EL (cell line): ENCODE results near the gene HNRNPUL2.
"Not testable (repeated sequence)": the region's sequence is repeated elsewhere in the genome, so short reads cannot be mapped to it uniquely, and the experiment has no call there.

Experiments
- DNase-seq: peaks from one replicate; pipeline ENCODE4 v3.0.0-alpha.2; 2016

HNRNPUL2 gene

DNA sequence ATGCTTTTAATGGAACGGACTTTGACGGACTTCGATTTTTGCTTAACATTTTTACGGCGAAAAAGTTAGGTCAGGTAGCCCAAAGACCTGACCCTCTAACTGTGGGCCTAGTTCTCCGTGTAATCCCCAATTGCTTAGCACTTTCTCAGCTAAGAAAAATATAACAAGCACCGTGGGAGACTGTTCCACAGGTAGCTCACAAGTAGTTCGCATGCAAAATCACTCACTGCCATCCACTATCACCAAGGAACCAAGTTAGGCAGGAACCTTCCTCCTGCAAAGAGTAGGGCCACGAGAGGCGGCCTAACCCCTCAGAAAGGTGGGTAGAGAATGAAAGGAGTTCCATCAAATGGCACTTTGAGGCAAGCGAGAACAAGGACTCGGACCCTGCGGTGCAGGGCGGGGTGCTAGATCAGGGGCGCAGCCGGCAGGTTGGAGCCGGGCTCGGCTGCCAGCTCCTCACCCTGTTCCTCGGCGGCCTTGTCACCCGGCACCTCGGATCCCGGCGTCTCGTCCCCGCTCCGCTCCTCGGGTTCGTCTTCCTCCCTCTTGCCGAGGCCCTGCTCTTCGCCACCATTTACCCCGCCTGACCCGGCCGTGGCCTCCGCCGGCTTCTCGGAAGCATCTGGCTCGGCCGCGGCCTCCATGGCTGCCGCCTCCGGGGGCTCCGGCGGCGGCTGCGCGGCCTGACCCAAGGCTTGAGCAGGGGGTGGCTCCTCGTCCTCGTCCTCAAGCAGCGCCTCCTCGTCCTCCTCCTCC is 922 bp downstream of the HNRNPUL2 start:
- no peak for DNase-seq

DNA sequence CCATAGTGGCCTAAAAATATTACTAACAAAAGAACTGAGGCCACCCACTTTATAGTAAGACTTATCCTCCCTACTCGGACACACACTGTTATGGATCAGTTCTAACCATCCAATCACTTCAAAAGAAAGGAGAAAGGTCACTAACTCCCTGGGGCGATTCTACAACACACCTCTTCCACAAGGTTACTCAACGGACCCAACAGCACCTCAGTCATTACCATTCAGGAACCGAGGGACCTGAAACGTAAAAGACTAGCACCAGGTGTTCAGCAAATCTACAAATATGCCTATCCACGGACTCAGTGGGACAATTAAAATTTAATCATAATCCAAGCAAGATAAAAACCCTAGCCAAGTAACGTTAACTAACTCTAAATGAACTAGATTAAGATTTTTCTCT is 1.6 kb downstream of the HNRNPUL2 start:
- DNase-seq: no peak

DNA sequence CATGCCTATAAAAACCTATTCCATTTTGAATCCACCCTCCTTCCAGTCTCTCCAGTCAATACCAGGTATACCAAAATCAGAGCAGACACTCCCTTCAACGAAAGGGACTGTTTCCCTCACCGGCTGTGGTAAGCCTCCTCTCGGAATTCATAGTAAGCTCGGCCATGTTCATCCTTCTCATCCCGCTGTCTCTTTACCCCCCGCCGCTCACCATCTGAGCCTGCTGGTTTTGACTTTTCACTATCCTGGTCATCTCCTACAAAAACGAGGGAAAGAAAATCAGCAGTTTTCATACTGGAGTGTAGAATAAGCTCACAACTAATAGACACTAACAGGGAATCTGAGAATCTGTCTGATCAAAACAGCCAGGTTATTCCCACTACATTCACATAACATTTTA is 3.1 kb downstream of the HNRNPUL2 start:
- DNase-seq: no peak

DNA sequence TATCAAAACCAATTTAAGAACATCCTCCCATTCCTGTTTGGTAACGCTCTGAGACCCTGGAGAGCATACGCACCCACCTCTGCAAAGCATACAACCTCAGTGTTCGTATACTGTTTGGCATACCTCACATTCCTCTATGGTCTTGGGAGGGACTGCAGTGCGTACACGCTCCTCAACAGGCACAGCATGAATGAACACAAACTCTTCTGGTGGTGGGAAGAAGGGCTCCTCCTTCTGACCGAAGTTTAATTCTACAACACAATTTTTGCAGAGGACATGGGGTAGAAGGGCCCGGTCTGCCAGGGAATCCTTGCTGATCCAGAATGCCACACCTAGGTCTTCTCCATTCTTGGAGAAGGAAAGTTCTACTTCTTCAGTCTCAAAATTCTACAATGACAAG is 5.3 kb downstream of the HNRNPUL2 start:
- peak; percentile 32 for DNase-seq

DNA sequence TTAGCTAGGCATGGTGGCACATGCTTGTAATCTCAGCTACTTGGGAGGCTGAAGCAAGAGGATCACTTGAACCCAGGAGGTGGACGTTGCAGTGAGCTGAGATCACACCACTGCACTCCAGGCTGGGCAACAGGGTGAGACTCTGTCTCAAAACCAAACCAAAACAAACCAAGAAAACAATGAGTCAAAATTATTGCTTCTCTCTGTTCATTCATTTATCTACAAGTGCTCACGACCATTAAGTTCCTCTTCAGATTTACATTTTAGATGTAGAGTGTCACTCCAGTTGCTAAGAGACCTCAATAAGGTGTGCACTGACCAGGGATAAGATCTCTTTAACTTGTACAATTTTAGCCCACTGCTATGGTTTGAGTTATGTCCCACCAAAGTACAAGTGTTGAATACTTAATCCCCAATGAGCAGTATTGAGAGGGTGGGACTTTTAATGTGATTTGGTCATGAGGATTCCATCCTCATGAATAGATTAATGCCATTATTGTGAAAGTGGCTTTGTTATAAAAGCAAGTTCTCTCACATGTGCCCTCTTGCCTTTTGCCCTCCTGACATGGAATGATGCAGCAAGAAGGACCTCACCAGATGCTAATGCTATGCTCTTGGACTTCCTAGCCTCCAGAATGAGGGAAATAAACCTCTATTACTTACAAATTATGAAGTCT is 7.8 kb downstream of the HNRNPUL2 start:
- no peak for DNase-seq

DNA sequence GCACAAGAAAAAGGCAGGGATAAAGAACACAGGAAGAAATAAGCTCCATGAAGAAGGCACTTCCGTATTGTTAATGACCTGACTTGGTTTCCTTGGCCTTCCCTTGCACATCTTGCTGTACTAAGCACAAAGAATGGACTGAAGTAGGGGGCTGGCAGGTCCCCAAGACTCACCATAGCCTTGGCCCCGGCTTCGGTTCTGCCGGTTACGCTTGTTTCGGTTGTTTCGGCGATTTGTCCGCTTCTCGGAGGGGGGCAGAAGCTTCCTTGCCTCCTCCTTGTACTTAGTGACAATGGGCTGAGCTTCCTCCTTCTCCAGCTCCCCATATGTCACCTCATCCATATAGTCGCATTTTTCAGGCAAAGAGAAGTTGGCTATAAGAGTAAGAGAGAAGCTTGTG is 10.4 kb downstream of the HNRNPUL2 start:
- no peak for DNase-seq

DNA sequence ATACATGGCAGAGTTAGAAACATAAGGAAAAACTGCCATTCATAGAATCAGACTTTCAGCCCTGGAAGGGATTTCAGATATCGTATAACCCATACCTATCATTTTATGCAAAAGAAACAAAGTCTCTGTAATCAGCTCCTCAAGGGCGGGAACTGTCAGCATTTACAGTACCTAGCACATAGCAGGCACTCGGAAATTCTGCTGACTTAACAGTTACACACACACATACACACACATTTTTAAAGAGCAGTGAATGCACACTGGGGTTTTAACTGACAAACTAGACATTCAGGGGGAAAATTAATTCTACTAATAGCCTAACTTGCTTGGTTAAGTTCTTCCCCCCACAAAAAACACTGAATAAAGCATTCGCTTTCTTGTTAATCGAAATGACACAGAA is 11.1 kb downstream of the HNRNPUL2 start:
- no peak for DNase-seq

DNA sequence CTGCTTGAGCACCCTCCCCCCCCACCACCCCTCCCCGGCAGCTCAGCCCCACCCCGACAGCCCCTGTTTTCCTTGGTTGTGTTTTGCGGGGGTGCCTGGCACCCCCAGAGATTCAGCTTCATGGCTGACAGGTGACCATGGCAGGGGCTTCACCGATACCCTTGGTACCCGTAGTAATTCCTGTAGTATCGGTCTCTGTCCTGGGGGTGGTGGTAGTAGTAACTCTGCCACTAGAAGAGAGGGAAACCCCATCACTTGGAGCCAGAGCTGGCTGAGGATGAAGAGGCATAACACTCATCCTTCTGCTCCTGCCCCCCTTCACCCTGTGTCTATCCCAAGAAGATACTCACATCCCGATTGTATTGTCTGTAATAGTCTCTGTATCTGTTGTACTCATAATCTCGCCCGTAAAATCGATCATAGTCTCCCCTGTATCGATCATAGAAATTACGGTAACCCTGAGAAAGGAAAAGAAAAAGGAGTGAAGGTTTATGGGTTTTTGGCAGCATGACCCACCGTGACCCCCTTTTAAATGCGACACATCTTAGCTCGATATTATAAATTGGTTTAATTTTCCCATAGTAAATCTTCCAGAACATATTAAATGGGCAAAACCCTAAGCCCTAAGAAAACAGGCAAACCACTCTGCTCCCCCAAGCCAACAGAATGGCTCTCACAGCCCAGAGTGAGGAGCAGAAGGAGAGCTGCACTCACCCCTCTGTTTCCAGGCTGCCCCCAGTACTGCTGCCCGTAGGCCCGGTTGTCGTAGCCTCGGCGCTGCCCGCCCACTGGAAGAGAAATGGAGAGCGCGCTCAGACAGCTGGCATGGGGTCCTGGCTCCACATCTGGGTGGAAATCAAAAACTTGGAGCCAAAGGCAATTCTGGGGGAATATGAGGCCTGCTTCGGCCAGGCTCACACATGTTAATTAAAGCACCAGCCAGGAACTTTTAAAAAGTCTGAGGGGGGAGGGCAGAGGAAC is 11.8 kb downstream of the HNRNPUL2 start:
- no peak for DNase-seq

DNA sequence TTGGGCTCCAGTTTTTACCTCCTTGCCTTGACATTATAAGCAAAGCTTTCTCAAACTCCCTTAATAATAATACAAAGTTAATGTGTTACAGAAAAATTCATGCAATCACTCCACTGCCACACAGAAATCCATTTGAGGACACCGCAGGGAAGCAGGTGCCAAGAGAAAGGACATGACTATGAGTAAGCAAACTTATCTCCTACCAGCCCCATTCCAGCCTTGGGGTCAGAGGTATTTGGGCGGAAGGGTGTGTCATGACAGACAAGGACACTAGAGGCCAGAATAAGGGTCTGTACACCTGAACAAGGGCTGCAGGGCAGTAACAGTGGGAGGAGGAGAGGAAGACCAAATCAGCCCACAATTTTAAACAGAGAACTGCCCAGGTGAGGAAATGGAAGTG is 13.9 kb downstream of the HNRNPUL2 start:
- DNase-seq: no peak

DNA sequence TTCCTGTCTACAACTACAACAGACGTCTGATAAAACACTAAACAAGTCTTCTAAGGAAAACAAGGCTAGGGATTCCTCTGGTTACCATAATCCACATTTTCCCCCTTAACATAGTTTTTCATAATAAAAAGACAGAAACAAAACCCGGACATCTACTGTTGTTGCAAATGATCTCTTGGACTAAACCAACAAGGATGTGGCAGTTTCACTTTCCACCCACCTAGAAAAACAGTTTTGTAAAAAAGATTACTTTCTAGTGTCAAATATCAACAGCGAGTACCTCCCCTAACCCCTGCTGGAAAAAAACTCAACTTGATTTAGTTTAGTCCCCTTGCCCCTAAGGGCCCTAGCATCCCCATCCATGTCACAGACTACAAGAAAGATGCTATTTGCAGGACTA is 14.4 kb downstream of the HNRNPUL2 start:
- no peak for DNase-seq

DNA sequence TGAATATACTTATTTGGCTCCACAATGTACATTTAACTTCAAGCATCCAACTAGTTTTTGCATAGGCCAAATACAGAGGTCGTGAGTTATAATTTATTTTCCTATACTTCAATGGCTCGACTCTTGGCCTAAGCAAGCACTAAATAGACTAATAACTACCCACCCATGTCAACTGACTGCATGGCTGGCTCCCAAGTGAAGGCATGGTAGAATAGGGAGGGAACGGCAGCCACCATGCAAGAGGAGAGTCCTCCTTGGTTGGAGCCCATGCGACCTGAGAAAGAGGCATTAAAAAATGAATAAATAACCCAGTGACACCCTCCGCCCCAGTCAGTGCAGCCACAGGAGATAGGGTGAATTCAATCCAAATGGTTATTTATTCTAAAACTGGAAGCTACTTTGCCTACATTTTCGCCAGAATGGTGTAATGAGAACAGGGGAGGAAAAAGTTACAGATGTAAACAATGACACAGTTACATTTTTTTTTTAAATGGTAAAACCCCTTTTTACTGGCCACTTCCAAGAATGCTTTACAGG is 14.9 kb downstream of the HNRNPUL2 start:
- no peak for DNase-seq

DNA sequence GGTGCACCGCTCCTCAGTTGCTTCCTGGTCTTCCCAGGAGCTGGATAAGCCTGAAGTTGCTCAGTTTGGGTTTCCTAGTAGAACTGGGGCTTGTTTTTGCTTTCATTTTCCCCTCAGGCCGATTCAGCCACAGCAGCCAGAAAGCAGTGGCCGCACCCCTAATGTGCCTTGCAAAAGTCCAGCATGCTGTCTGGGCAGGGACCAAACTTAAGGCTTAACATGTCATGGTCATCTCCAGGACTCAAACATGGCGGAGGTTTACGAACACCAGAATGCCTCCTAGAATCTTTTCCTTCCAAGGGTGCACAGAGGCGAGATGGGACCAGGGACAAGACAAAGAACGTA is 17.3 kb downstream of the HNRNPUL2 start:
- peak; percentile 60 for DNase-seq

DNA sequence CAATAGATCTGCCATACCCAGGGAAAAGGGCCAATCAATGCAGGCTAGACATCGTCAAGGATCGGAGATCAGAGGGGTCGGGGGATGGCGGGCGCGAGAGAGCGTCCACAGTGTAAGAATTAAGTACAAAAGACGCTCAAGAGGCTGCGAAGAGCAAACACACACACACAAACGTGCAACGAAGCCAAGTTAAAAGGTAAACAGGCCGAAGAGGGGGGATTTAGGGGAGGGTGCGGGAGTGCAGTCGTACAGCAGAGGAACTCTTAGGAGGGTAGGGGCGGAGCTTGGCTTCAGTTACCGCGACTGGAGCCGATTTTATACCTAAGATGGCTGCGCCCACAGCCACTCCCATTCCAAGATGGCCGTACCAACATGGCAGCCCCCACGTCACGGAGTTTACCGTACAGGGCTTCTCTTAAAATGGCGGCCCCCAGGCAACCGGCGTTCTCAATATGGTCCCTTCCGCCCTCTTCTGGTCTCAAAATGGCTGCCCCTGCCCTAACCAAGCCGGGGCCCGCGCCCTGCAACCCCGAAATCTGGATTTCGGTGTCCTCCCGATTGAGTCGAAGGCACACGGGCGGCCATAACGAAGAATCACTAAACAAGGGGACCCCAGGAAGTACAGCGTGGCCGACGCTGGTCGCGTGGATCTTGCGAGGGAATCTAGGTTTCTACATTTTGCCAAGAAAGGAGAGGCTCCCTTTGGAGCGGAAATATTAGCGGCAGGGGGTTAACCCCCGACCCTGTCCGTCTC is 17.8 kb downstream of the HNRNPUL2 start:
- DNase-seq: peak; percentile 98

DNA sequence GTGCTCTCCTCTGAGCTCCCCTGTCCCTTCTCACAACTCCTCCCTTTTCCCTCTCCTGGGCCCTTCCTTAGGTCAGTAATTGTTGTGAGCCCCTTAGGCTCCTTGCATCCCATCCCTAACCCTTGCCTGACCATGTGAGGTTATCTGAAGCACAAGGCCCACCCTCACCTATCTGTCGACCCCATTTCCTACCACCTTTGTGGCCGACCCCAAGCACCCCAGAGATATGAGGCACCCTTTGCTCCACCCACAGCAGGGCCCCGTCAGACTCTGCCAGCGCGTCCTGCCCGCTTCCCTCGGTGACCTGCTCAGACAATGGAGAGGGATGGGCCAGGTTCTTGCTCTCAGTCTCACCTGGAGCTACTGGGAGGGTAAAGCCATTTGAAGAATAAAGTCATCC is 18.5 kb downstream of the HNRNPUL2 start:
- DNase-seq: no peak

DNA sequence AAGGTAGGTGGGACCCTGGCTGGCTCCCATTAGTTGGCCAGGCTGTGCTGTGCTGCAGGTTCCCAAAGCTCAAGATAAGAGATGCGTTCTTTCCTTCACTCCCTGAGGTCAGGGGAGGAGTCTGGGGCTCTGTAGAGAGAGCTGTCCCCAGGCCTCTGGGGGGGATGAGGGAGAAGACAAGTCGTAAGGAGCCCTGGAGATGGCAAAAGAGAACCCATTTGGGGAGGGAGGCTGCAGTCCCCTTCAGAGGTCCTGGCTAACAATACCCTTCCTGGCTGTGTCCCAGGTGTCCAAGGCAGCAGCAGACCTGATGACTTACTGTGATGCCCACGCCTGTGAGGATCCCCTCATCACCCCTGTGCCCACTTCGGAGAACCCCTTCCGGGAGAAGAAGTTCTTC is 18.9 kb downstream of the HNRNPUL2 start:
- no peak for DNase-seq

DNA sequence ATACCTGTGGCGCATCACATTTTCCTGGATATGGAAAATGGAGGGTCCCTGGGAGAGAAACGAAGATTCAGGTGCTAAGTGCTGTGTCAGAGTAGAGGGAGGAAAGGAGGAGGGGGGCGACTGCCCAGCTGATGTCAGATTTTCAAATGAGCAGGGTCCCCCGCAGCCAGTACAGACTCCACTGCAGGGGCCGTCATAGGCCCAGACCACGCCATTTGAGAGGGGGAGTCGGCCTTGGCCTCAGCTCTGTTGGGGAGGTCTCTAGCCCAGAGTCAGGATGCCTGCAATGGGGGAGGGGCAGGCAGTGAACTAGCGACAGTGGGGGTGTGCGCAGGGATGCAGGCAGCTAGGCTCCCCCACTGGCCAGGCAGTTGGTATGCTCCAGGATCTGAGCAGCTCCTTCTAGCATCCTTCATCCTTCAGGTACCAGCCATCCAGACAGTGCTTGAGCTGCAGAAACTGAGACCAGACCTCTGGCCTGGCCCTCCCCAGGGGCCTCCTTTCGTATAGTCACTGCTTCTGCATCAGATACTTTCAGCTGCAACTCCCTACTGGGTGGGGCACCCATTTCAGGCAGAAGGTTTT is 19.9 kb downstream of the HNRNPUL2 start, which contains the start of the genes BSCL2 and GNG3:
TSS of gene BSCL2 (minus strand) at position 148 of the 585 bp plus-strand sequence. CDS start 229 bp downstream, outside the sequence.
TSS of gene GNG3 (plus strand) at position 400 of the 585 bp plus-strand sequence. CDS start 620 bp downstream, outside the sequence.
- no peak for DNase-seq

DNA sequence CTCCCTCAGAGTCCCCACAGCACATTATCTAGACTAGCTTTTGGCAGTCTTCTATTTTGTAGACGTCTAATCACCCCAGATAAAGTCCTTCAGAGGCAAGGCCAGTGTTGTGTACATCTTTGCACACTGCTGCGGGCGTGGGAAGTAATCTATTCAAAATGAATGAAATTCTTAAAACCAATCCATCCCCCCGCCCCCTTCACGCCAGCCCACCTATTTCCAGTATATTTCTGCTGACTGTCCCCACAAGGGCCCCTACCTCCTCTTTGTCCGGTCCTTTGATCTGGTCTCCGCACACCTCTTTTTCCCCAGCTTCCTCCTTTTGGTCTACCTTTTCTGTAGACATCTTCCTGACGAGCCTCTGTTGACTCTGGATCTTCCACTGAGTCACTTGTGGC is 20.4 kb downstream of the HNRNPUL2 start:
- no peak for DNase-seq

DNA sequence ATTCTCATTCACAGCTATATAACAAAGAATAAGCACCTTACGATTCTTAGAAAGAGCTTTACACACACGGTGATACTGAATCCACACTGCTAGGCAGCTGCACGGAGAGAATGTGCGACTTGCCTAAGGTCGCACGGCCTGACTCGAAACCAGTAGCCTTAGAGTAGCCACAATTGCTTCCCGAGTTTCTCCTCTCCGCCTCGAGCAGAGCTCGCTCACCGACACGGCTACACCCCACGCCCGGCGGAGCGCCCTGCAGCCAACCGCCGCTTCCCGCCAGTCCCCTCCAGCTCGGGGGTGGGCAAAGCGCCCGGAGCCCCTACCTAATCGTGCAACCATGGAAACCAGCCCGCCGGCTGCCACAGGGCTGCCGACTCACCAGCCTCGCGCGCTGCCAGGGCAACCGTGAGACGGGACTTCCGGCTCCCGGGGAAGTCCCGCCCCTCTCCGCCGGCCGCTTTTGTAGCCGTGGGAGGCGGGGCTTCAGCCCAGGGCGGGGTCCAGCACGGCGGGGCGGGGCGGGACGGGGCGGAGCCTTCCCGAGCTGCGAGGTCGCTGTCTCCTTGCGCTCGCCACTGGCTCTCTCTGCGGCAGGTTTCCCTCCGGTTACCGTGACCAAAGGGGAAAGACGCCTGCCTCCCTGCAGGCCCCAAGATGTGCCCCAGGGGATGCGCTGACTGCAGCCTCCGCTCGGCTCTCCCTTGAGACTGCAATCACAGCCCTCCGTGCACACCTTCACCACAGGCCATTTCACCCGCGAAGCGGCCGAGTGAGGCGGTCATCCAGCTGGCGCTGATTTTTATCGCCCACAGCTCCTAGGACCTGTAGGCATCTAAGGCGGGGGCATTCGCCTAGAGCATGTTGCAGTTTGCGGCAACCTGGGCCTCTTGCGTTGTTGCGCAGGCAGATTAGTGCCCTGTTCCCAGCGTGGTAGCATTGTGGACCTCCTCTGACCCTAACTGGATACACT is 21.1 kb downstream of the HNRNPUL2 start:
- DNase-seq: peak; percentile 95

DNA sequence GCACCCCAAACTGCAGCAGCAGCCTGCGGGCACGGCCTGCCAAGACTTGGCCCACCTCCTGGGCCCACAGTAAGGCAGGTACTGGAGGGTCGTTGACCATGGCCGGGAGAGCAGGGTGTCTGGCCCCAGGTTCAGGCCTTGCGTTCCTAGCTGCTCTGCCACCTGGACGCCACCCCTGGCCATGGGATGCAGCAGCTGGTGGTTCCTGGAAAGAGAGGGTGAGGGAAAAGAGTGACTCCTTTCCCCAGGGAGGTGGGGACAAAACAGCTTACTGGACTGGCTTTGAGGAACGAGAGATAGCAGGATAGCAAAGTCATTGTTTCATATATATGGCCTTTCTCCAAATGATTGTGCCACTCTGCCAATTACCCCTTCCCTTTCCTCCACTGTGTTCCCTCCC is 21.8 kb downstream of the HNRNPUL2 start:
- no peak for DNase-seq

DNA sequence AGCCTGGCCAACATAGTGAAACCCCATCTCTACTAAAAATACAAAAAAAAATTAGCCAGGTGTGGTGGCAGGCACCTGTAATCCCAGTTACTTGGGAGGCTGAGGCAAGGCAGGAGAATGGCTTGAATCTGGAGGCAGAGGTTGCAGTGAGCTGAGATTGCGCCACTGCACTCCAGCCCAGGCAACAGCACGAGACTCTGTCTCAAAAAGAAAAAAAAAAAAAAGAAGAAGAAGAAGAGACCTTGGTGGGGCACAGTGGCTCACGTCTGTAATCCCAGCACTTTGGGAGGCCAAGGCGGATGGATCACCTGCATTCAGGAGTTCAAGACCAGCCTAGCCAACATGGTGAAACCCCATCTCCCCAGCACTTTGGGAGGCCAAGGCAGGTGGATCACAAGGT is 23.3 kb downstream of the HNRNPUL2 start:
- DNase-seq: not testable (repeated sequence)

DNA sequence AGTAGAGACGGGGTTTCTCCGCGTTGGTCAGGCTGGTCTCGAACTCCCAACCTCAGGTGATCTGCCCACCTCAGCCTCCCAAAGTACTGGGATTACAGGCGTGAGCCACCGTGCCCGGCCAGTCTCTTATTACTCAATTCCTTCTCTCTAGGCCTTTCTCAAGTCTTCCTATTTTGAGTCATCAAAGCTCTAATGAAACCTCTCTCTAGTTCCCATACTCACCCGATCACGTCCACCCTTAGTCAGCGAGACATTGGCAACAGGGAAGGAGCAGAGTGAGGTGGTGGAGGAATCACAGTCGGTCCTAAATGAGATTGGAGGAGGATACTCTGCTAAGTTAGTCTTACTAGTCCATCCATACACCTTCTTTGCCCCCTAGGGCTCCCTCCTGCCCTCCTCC is 25.0 kb downstream of the HNRNPUL2 start:
- no peak for DNase-seq
